Stimulated activated CD8-positive, alpha-beta memory T cell treated with anti-CD3 and anti-CD28 coated beads, Interleukin-15, amount 100 ng/mL, for 4 hours (primary cell): Measurements from ENCODE around the gene CAPN5.

Experiments used
- DNase-seq, 2 donors: peaks; one replicate each; pipeline ENCODE4 v3.0.0-alpha.2; 2020; ENCODE audit warnings: low read depth in 2 of 2

CAPN5 gene

GRCh38 chr11:77149716-77150392 is 83.1 kb downstream of the CAPN5 start:
- no peak for DNase-seq

GRCh38 chr11:77150836-77151235 is 84.1 kb downstream of the CAPN5 start:
- DNase-seq = no peak

DNA sequence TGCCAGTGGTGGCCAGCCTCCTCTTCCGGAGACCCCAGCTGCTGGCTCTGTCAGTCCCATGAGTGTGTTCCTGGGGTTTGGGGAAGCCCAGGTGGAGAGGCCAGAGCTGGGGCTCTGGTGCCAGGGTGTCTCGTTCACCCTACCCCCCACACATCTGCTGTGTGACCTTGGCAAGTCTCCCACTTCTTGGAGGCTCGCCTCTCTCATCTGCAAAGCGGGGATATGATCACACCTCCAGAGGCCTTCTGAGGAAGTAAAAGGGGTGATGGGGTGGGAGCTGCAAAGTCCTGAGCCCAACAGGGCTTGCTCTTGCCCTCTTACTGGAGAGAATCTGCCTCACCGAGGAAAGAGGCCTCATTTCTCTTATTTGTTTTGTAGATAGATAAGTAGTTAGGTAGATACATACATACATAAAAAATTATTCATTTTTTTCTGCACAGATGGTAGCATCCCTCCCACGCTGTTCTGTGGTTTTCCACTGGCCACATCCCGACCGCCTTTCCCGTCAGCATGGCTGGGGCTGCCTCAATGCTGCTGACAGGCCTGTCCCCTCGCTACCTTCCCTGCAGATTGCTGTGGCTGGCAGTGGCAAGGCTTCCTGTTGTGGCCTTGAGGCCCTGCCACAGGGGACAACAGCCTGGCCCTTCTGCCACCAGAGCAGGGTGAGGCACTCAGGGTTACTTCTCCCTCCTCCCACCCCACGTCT is 85.2 kb downstream of the CAPN5 start:
- DNase-seq = peak in 1 of 2 donors; percentile 30

DNA sequence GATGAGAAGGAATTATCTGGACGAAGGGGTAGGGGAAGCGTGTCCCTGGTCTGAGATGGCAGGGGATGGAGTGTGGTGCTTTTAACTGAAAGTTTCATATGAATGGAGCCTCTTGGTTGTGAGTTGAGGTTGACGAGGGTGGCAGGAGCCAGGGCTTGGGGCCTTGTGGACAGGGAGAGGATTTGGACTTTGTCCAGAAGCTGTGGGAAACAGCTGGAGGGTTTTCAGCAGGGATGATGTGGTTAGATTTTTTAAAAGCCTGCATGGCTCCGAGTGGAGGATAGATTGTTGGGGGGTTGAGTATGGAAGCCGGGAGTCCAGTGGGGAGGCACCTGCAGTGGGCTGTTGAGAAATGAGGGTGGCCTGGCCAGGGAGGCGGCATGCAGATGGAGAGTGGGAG is 86.1 kb downstream of the CAPN5 start:
- DNase-seq = no peak

GRCh38 chr11:77153276-77154185 is 86.8 kb downstream of the CAPN5 start:
- DNase-seq = no peak

GRCh38 chr11:77154381-77155081 is 87.8 kb downstream of the CAPN5 start:
- DNase-seq = no peak

GRCh38 chr11:77155082-77155475 is 88.3 kb downstream of the CAPN5 start:
- DNase-seq = no peak

DNA sequence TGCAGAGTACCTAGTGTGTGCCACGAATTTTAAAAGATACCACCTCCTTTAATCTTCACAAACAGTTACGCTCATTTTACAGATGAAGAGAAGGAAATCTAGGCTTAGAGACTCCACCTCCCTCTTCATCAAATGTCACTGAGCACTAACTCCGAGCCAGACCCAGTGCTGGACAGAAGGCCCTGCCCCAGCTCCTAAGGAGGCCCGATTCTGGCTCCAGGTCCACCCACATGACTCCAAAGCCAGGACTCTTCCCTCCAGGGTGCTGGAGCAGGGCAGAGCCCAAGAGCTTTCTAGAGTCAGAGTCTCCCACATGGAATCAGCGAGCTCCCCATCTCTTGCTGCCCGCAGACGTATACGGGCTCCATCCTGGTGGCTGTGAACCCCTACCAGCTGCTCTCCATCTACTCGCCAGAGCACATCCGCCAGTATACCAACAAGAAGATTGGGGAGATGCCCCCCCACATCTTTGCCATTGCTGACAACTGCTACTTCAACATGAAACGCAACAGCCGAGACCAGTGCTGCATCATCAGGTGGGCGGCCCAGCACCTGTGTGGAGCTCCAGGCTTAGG is 88.9 kb downstream of the CAPN5 start:
- DNase-seq = no peak

DNA sequence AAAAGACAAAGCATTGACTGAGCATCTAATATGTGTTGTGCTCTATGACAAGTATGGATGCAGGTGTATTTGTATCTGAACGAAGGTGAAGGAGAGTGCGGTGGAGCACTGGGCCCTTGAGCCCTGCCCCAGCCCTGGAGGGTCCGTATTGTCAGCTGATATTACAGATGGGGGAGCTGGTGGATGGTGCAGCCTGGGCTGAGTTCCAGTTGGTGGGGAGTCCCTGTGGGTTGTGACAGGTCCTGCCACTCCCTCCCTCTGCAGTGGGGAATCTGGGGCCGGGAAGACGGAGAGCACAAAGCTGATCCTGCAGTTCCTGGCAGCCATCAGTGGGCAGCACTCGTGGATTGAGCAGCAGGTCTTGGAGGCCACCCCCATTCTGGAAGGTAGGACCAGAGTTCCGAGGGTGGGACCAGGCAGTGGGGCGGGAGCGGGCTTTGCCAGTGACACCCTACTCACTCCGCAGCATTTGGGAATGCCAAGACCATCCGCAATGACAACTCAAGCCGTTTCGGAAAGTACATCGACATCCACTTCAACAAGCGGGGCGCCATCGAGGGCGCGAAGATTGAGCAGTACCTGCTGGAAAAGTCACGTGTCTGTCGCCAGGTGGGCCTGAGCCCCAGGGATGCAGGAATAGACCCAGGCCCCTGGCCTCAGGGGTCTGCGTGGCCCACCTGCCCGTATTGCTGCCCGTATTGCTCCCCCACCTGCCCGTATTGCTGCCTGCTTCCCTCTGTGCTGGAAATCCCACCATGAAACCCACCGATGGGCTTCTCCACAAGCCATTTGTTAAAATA is 89.8 kb downstream of the CAPN5 start:
- no peak for DNase-seq

- DNase-seq = no peak
Measured at GRCh38 chr11:77158041-77158695, 91.4 kb downstream of the CAPN5 start.

GRCh38 chr11:77159219-77159936 is 92.6 kb downstream of the CAPN5 start:
- DNase-seq = no peak

GRCh38 chr11:77159937-77160495 is 93.2 kb downstream of the CAPN5 start:
- DNase-seq = no peak

DNA sequence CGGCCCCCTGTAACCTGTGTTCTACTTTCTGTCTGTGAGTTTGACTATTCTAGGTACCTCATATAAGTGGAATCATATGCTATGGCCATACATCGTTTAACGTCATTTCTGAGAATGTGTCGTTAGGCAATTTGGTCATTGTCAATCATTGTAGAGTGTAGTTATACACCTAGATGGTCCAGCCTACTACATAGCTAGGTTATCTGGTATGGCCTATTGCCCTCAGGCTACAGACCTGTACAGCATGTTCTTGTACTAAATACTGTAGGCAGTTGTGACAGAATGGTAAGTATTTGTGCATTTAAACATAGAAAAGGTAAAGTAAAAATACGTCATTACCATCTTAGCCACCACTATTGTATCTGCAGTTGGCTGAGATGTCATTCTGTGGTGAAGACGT is 96.5 kb downstream of the CAPN5 start:
- DNase-seq = no peak

DNA sequence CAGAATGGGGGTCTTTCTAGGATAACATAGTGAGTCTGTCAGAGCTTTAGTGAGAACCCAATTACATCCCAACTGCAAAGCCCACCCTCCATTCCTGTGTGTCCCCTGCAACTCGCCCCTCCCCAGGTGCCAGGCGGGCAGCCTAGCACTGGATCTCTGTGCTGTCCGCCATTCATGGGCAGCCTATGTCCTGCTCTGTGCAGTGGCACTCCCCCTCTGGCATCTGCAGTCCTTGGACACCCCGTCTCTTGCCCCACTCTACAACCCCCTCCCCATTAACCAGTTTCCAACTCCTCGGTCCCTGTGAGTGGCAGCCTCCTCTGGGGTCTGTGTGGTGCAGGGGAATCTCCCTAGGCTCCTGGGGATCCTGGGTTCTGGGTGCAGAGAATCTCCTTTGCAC is 98.3 kb downstream of the CAPN5 start:
- no peak for DNase-seq

GRCh38 chr11:77166021-77166420 is 99.2 kb downstream of the CAPN5 start:
- DNase-seq = no peak

- DNase-seq = no peak
Measured at GRCh38 chr11:77167111-77167626, 100.4 kb downstream of the CAPN5 start.

DNA sequence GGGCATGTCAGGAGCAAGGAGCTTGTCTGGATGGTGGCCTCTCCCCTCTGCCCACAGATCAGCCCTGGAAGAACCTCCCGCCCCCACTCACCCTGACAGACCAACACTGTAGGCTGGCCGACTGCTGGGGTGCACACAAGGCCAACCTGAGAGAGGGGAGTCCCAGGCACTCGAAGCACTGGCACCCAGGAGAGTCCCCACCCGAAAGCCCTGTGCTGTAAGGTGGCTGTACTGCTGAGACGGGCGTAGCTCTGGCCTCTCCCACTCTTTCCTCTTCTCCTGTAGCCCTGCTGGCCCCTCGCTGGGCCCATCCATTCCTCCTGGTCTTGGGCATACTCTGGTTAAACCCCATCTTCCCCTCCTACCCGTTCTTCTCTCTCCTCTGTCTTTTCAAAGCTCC is 101.0 kb downstream of the CAPN5 start:
- no peak for DNase-seq

GRCh38 chr11:77170107-77170506 is 103.3 kb downstream of the CAPN5 start:
- DNase-seq = no peak

- no peak for DNase-seq
Measured at GRCh38 chr11:77171254-77171653, 104.5 kb downstream of the CAPN5 start.
